GM19351 (cell line): Measurements from ENCODE around the gene NNMT.
"Not testable (repeated sequence)": the region's sequence is repeated elsewhere in the genome, so short reads cannot be mapped to it uniquely, and the experiment has no call there.

ENCODE experiments used
- ATAC-seq: cut with Tn5 transposase; IDR thresholded peaks from one replicate; pipeline ENCODE4 v1.9.1; 2021; ENCODE audit warnings: mild to moderate bottlenecking, moderate library complexity; ENCODE audit not compliant: unreplicated experiment

NNMT gene

DNA sequence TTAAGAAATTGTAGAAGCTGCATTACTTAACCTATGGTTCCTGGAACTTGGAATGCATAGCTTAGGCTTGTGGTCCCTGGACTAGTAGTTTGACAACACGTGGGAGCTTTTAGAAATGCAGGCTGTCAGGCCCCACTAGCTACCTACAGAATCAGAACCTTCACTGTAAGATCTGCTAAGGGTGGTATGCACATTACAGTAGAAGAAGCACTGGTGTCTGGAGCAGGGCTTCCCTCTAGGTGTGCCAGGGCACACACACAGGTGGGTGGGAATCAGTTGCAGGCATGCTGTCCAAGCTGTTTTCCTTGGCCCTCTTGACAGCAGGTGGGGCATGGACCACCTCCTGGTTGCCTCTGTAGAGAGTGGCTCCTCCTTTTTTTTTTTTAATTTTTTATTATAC, 8.8 kb downstream of the NNMT start:
- no peak for ATAC-seq

DNA sequence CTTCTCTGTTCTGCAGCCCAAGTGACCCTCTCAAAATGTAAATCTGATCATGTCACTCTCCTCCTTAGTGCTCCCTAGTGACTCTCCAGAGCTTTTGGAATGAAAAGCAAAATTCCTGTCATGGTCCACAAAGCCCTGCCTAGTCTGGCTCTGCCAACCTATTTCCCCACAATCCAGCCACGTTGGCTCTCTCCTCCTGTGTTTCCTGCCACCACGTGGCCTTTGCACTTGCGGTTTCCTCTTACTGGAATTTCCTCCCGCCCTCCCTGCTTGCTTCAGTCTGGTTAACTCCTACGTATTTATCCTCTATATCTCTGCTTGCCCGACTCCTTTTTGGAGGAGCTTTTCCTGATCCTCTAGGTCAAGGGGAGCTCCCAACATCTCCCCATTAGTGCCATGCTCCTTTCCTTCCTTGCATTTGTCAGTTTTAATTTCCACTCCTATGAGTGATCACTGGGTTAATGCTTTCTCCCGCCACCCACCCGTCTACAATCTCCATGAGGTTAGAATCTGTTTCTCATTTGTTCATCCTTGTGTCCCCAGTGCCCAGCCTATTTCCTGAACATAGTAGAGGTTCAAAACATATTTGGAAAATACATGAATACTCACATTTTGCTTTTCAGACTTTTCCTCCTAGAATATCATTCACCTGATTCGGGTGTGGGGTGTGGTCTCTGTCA, 11.5 kb downstream of the NNMT start:
- ATAC-seq, result no peak

DNA sequence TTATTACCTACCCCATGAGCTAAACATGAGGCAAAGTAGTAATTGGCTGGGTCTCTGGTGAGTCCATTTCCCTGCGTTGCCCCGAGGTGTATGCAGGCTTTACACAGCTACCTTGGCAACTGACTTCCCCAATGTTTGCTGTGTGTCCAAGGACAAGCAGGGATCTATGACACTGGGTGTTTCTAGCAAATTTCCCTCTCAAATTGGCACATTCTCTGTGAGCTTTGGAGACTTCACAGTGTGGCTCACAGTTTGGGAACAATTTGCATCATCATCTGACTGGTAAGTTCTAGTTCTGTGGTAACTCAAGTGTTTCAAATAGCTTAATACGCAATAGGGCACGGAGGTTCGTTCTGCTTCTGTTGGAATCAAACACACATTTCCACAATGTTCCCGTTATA, 12.5 kb downstream of the NNMT start:
- ATAC-seq, result no peak

DNA sequence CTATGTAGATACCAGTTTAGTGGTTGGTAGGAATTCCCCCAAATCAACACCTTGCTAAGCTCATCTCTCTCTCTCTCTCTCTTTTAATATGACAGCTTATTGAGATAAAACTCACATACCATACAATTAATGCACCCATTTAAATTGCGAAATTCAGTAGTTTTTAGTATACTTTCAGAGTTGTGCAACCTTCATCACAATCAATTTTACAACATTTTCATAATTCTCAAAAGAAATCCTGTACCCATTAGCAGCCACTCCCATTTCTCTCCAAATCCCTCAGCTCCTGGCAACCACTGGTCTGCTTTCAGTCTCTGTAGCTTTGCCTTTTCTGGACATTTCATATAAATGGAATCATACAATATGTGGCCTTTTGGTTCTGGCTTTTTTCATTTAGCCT, 13.3 kb downstream of the NNMT start:
- ATAC-seq, result no peak

DNA sequence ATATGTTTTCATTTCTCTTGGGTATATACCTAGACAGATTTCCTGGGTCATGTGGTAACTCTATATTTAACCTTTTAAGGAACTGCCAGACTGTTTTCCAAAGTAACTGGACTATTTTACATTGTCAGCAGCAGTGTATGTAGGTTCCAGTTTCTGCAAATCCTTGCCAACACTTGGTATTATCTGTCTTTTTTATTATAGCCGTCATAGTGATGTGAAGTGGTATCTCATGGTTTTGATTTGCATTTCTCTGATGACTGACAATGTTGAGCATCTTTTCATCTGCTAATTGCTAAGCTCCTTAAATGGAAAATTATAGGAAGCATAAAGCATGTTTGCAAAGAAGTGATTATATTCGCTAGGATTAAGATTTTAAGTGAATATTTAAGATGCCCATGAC, 13.9 kb downstream of the NNMT start:
- ATAC-seq, result no peak

DNA sequence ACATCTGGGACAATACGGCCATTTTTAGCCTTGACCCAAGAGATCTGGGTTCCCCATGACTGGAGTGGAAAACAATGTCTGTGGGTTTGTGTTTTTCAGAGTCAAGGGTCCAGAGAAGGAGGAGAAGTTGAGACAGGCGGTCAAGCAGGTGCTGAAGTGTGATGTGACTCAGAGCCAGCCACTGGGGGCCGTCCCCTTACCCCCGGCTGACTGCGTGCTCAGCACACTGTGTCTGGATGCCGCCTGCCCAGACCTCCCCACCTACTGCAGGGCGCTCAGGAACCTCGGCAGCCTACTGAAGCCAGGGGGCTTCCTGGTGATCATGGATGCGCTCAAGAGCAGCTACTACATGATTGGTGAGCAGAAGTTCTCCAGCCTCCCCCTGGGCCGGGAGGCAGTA, 15.7 kb downstream of the NNMT start:
- no peak for ATAC-seq

DNA sequence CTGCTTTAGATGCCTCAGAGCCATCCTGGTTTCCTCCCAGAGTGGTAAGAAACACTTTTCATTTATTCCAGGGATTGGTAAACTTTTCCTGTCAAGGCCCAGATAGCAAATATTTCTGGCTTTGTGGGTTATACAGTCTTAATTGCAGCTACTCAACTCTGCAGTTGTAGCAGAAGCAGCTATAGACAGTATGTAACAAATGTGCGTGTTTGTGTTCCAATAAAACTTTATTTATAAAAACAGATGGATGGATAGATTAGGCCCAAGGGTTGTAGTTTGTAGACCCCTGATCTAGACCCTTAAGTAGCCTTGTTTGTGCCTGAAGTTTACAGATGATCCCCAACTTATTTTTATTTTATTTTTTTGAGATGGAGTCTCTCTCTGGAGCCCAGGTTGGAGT, 17.9 kb downstream of the NNMT start:
- no peak for ATAC-seq

DNA sequence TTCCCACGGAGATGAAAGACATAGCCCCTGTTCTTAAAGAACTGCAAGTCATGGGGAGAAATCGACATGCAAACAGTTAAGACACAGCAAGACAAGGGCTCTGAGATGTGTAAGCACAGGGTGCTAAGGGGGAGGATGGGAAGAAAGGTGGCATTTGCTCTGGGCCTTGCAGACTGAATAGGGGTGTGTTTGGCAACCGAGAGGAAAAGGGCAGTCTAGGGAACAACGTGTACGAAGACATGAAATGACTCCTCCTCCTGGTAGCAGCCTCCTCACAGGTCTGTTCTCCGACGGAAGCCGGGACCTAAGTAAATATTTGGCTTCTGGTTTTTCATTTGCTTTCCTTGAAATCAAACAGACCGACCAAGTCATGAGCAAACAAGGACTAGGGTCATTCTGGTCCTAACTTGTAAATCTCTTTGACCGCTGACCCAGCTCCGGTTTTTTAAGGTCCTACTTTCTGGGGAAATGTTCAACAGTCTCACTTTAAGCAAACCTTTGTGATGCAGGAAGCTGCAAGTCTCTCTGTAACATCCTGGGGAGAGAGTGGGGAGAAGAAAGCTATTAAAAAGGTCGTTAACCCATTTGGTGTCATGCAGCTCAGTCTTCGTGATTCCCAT, 19.7 kb downstream of the NNMT start:
- no peak for ATAC-seq

DNA sequence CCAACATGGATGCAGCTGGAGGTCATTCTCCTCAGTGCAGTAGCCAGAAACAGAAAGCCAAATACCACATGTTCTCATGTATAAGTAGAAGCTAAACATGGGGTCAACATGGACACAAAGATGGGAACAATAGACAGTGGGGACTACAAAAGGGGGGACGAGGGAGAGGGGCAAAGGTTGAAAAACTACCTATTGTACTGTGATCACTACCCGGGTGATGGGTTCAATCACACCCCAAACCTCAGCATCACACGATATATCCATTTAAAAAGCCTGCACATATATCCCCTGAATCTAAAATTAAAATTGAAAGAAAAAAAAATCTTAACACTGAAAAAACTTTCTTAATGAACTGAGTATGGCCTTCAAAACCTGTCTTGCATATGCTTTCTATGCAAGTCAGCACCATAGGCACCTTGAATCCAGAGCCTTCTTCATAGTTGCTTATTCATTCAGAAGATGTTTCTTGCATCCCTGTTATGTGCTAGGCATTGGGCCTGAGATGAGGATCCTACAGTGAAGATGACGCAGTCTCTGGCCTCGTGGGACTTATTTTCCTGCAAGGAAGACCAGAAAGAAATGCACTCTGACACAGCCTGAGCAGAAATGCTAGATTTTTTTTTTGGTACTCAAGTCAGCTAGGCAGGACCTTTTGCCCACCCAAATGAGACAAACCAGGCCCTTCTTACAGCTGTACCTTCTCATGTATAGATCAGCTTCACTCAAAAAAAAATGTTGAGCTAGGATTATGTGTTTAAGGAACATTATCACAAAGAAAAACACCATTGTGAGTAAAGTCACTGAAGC, 21.0 kb downstream of the NNMT start:
- ATAC-seq, result no peak

DNA sequence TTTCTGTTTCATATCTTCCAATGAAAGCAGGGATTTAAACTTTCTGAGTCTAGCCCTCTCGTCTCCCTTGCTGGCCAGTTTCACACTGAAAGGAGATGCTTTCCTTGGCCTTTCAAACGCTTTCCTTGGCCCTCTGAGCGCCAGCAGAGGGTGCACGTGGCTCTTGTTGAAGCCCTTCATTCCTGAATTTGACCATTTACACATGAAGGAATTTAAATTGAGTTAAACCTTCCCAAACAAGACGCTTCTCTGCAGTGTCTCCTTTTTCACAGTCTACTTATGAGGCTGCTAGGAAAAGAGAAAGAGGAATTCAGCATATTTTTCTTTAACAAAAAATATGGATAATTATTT, 21.6 kb downstream of the NNMT start:
- no peak for ATAC-seq

DNA sequence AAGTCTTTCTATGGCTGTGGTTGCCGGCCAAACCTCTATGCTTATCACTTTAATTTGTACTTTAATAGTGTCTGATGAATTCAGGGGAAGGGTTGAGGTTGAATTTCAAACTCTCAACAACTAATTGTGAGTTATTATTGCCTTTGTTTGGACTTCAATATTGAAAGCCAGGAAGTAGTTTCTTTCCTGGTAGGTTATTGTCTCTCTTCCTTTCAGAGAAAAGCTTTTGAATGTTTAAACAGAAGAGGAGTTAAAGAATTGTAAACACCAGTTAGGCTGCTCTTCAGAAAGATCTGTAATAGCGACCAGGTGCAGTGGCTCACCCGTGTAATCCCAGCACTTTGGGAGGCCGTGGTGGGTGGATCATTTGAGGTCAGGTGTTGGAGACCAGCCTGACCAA, 22.2 kb downstream of the NNMT start:
- ATAC-seq, result no peak

DNA sequence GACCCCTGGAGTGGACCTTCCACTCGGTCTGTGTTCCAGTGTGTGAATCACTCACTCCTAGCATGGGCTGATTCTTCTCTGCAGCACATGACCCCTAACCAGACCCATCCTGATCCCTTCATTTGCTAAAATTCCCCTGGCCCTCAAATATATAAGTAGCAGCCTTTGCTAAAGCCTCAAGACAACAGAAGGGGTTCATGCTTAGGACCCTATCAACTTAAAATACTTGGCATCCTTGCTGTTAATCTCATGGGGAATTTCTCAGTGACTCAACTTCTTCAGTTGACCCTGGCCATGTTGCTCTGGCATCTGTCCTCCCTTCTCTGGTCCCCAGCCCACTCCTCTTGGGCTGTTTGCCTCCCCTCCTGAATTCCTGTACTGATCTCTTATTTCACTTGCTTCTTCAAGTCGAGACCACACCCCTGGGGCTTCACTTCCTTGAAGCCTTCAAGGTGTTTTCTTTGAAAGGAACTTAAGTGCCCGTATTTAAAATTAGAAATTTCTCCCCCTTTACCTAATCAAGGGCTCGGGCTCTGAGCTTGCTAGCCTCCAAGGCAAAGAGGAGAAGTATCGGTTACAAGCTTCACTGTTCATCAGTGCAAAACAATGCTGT, 23.6 kb downstream of the NNMT start:
- ATAC-seq, result no peak

DNA sequence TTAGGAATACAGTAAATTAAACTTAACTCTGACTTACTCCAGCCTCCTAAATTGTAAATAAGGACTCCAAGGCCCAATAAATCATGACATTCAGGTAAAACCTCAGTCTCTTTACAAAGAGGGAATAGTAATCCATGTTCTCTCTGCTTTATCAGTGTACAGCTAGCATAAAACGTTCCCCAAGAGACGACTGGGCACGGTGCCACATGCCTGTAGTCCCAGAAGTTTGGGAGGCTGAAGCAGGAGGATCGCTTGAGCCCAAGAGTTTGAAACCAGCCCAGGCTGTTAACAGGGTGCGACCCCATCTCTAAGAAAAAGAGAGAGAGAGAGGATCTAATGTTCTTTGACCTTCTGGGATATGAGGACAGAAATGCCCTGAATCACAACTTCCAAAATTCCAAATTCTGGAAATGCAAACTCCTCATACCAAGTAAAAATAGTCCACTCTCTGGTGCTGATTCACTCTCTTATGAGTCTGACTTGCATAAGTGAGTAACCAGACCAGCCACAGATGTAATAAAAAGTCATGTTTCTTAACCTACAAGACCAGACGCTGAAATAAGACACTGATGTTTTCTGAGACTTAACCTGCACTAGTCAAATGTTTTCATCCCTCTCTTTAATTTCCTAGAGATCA, 25.5 kb downstream of the NNMT start:
- no peak for ATAC-seq

DNA sequence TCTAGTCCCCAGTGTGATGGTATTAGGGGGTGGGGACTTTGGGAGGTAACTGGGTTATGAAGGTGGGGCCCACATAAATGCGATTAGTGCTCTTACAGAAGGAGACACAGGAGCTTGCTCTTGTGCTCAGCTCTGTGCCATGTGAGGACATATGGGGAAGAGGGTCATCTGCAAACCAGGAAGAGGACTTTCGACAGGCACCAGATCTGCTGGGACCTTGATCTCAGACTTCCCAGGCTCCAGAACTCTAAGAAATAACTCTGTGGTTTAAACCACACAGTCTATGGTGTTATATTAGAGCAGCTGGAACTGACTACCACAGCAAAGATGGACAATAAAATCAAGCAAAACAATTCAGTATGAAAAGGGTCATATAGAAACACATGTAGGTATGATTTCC, 26.7 kb downstream of the NNMT start:
- no peak for ATAC-seq

DNA sequence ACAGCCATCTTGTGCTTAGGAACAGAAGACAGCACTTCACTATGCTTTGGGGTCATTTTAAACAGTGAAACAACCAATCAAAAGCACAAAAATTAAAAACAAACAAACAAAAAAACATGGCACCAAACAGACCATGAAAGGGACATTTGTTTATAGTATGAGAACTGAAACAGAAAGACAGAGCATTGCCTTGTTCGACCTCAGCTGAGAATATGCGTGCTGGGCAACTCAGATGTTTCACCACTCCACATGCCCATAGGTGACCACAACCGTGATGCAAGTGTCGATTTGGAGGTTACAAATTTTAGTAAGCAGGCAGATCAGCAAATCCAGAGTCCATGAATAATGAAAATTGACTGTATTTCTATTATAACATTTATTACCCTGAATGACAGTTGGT, 30.0 kb downstream of the NNMT start:
- no peak for ATAC-seq

DNA sequence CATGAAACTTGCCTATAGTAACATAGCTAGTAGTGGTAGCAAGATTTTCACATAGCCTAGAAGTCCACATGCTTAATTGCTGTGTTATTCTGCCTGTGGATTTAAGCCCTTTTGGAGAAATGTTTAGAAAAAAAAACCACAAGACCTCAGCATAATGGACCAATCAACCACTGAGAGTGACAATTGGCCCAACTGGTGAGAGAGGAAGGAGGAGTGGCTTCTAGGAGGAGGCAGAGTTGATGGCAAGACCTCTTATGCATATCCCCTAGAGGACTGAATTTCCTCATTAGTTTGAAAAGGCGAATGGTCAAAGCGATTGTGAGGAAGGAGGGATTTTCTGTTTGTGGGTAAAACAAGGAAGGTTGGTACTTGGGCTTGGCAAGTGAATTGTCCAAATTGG, 30.6 kb downstream of the NNMT start:
- ATAC-seq, result no peak

DNA sequence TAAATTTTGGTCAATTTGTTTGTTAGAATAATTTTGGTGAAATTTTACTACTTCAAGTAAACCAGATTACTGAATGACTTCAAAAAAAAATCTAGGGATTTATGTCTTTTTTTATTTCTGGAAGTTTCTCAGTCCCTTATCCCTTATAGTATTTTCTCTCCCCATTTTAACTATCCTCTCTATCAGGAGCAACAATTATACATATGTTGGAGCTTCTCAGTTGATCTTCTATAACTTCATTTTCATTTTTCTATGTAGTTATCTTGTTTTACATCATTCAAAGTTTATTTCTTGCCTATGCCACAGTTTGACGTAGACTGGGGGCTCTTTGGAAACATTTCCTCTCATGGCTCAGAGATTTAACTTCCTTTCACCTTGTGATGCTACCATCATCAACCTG, 34.2 kb downstream of the NNMT start:
- no peak for ATAC-seq

DNA sequence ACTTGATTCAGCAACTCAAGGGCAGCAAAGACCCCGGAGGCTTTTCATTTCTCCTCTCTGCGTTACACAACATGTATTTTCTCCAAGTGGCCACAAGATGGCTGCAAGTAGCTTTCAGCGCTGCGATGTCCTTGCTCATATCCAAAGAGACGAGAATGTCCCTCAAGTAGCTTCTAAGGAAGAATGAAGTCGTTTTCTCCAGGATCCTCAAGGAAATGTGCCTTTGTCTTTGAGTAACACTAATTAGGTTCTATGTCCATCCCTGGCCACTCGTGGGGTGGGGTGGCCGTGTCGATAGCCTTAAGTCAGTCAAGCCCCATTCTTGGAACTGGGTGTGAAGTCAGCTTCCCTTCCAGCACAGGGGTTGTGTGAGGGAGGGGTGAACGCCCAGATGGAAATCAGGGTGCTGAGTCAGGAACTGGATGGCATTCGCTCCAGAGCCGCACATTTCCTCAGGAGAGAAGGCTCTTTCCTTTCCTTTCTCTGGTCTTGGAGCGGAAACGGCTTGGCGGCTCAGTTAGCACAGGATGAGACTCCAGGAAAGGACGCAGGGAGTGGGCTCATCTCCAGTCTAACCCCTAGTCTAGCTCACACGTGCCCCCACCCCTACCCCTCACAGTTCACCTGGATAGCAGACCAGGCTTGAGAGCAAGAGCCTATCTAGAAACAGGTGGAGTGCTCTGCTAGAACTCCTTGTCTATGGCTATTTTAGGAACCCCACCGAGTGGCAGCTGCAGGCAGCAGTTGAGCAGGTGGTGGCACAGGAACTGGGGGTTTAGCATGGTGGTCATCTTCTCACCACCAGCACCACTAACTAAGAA, 44.3 kb downstream of the NNMT start:
- ATAC-seq, result peak; percentile 80

DNA sequence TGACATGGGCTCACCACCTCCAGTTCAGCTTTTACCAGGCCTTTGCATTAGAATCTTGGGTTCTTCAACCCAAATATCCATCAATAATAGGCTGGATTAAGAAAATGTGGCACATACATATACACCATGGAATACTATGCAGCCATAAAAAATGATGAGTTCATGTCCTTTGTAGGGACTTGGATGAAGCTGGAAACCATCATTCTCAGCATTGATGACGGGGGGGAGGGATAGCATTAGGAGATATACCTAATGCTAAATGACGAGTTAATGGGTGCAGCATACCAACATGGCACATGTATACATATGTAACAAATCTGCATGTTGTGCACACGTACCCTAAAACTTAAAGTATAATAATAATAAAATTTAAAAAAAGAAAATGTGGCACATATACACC, 45.5 kb downstream of the NNMT start:
- ATAC-seq, result not testable (repeated sequence)

DNA sequence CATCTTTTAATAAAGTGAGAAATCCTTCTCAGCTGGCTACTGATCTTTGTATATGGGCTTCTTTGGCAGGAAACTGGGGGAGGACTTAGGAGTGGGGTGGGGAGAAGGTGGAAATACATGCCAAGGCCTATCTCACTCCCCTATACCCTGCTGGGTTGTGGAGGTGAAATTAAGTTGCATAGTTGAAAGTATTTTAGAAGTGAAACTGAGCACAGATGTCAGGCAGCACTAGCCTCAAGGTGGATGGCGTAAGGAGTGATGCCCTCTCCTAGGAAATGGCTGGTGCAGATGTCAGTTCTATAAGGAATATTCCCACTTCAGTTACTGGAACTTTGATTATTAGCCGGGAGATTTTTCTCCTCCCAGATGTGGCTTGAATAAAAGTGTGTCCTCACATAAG, 46.3 kb downstream of the NNMT start:
- no peak for ATAC-seq

DNA sequence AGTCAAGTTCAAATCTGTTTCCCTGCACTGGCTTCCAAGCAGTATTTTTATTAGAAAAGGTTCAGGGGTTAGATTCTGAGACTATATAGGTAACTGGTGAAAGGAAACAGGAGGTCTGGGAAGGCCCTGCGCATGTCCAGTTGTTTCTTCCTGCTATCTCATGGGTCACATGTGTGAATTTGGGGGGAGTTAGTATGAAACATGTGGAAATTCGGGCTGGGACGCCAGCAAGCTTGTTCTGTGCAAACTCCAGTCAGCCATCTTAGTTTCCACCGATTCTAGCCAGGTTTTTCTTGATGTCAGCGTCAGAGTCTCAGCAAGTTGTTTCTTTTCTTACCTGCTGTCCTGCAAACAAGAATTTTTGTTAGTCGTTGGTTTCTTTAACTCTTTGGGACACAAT, 46.8 kb downstream of the NNMT start:
- no peak for ATAC-seq
